GM10266 (cell line): ENCODE results near the gene NAALADL2.
"Not testable (repeated sequence)": the region's sequence is repeated elsewhere in the genome, so short reads cannot be mapped to it uniquely, and the experiment has no call there.

Source experiments
- DNase-seq: peaks from one replicate; pipeline ENCODE4 v3.0.0; 2012; ENCODE audit errors: extremely low spot score
- CTCF ChIP-seq: IDR thresholded peaks from 2 replicates; pipeline ENCODE4 v1.5.1; 2012; ENCODE audit warnings: mild to moderate bottlenecking, low read depth; ENCODE audit not compliant: control insufficient read depth, insufficient read depth; ENCODE audit errors: missing control alignments

Gene NAALADL2

GRCh38 chr3:175764722-175765121 is 905.6 kb downstream of the NAALADL2 start:
- DNase-seq = no peak

GRCh38 chr3:175770426-175770825 is 911.3 kb downstream of the NAALADL2 start:
- no peak for DNase-seq
- TF ChIP-seq CTCF = no peak

More at GRCh38 chr3:175764722-175765121, 905.6 kb downstream of the NAALADL2 start:
- no peak for TF ChIP-seq CTCF

GRCh38 chr3:175777495-175777894 is 918.4 kb downstream of the NAALADL2 start:
- no peak for DNase-seq
- no peak for TF ChIP-seq CTCF

- no peak for TF ChIP-seq CTCF
- DNase-seq = no peak
These were observed 918.8 kb downstream of the NAALADL2 start for GRCh38 chr3:175777965-175778364.

GRCh38 chr3:175778994-175779393 is 919.9 kb downstream of the NAALADL2 start:
- TF ChIP-seq CTCF = no peak
- no peak for DNase-seq

GRCh38 chr3:175787109-175787508 is 928.0 kb downstream of the NAALADL2 start:
- not testable (repeated sequence) for DNase-seq

GRCh38 chr3:175792245-175792644 is 933.1 kb downstream of the NAALADL2 start:
- TF ChIP-seq CTCF = no peak
- DNase-seq = no peak

GRCh38 chr3:175798326-175798725 is 939.2 kb downstream of the NAALADL2 start:
- TF ChIP-seq CTCF = no peak
- DNase-seq = no peak
